ENCODE results near the gene BCL2.

DNA sequence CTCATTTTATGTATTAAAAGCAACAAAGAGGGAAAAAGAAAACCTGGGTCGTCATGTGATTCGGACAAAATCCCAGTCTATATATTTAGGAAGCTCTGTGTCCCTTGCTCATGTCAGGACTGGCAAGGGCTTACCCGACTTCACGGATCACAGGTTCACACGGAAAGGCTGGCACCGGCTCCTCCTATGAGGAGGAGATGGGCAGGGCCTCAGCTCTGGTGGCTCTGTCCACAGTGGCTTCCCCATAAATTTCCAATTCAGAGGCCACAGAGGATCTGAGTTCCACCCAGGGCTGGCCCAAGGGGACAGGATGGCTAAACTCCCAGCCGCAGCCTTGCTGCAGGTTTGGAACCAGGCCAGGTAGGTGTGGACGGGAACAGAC, 186.8 kb downstream of the BCL2 start:
- TF ChIP-seq GATA2 (IDR thresholded peaks at IDR 0.05; ENCODE audit: low read depth, low read length) = no peak
- TF ChIP-seq GATA3 (IDR thresholded peaks at IDR 0.05; ENCODE audit: low read depth, low read length) = no peak
